ENCODE results near the gene GPC5. TPM values are rescaled to one million over a fixed set of nuclear protein-coding genes. Genes with fewer than 3 reads are reported as not detected.
"Not testable (repeated sequence)": the region's sequence is repeated elsewhere in the genome, so short reads cannot be mapped to it uniquely, and the experiment has no call there.

The GPC5 gene
- total RNA-seq, 8 experiments from 2014 or later: 0.10 to 4.1 (median 2.3) TPM; not detected in 2

GRCh38 chr13:92494915-92495314 lies 1096.5 kb downstream of the GPC5 start:
- H3K4me3 ChIP-seq: no peak overlapping the region
- no peak for ATAC-seq (replicated peaks in 6 of 8)
- H3K27ac ChIP-seq: no peak overlapping the region
- in situ Hi-C loops (cut with MboI; ENCODE audit: low pct_unique_long_range_greater_than_20kb in 2 of 9, low sequenced_read_pairs in 9 of 9, unreplicated experiment in 9 of 9): no loop called here
- 13 to 100% (median 88%) methylated on average over 1 to 2 of the region's 2 CpGs for WGBS, 10 experiments
- no peaks in the 10 kb centered on the region for H3K4me1 ChIP-seq (replicated peaks in 1 of 2)

GRCh38 chr13:92500192-92500591 lies 1101.8 kb downstream of the GPC5 start:
- in situ Hi-C loops (cut with MboI; ENCODE audit: low pct_unique_long_range_greater_than_20kb in 2 of 9, low sequenced_read_pairs in 9 of 9, unreplicated experiment in 9 of 9): no loop called here
- 0 to 100% (median 35%) methylated on average over 1 to 6 of the region's 6 CpGs; no CpG with 5 or more reads in 2 of the 10 experiments for WGBS, 10 experiments
- Histone ChIP-seq H3K27ac (no peak overlapping the region), H3K4me3 (no peak overlapping the region), H3K4me1 (replicated peaks in 1 of 2) (no peaks in the 10 kb centered on the region)
- ATAC-seq (replicated peaks in 6 of 8): no peak

- H3K27ac ChIP-seq: no peak overlapping the region
- H3K4me1 ChIP-seq (replicated peaks in 1 of 2): peaks cover 0 to 6% of the 10 kb centered on the region in 2 donors
- in situ Hi-C loops (cut with MboI; ENCODE audit: low pct_unique_long_range_greater_than_20kb in 2 of 9, low sequenced_read_pairs in 9 of 9, unreplicated experiment in 9 of 9): no loop called here
- H3K4me3 ChIP-seq: no peak overlapping the region
- WGBS, 10 experiments: 10 to 83% (median 67%) methylated on average over 1 to 2 of the region's 2 CpGs; no CpG with 5 or more reads in 5 of the 10 experiments
- ATAC-seq (replicated peaks in 6 of 8): peak in 1 of 8 experiments; percentile 44
Observed at GRCh38 chr13:92510416-92510815, 1112.0 kb downstream of the GPC5 start.

DNA sequence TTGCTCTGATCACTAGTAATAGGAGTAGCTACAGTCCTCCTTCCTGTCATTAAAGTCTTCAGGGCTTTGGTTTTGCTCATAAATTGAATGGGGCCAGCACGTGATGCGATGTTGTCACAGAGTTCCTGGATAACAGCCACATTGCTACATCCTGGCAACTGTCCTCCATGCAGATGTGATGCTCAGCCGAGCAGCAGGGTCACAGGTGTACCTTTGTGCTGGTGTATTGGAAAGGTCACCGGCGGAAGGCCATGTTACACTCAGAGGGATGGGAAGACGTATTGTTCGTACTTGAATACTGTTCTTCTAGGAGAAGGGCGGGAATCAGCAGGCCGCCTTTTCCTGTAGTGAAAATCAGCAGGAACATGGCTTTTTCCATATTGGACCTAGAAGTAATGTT lies 1114.4 kb downstream of the GPC5 start:
- peak in 2 of 8 experiments; percentile 29 to 70 for ATAC-seq (replicated peaks in 6 of 8)
- H3K4me1 ChIP-seq (replicated peaks in 1 of 2): peaks cover 0 to 6% of the 10 kb centered on the region in 2 donors
- no peak overlapping the region for H3K27ac ChIP-seq
- in situ Hi-C loops (cut with MboI; ENCODE audit: low pct_unique_long_range_greater_than_20kb in 2 of 9, low sequenced_read_pairs in 9 of 9, unreplicated experiment in 9 of 9): no loop called here
- H3K4me3 ChIP-seq: no peak overlapping the region
- 0 to 100% (median 66%) methylated on average over 1 to 8 of the region's 9 CpGs; no CpG with 5 or more reads in 4 of the 10 experiments for WGBS, 10 experiments

GRCh38 chr13:92513672-92514071 lies 1115.3 kb downstream of the GPC5 start:
- in situ Hi-C loops (cut with MboI; ENCODE audit: low pct_unique_long_range_greater_than_20kb in 2 of 9, low sequenced_read_pairs in 9 of 9, unreplicated experiment in 9 of 9): no loop called here
- no peak overlapping the region for H3K4me3 ChIP-seq
- H3K4me1 ChIP-seq (replicated peaks in 1 of 2): peaks cover 0 to 6% of the 10 kb centered on the region in 2 donors
- ATAC-seq (replicated peaks in 6 of 8): no peak
- WGBS, 10 experiments: 0 to 86% (median 0%) methylated on average over 1 of the region's 1 CpG; no CpG with 5 or more reads in 1 of the 10 experiments
- H3K27ac ChIP-seq: no peak overlapping the region

DNA sequence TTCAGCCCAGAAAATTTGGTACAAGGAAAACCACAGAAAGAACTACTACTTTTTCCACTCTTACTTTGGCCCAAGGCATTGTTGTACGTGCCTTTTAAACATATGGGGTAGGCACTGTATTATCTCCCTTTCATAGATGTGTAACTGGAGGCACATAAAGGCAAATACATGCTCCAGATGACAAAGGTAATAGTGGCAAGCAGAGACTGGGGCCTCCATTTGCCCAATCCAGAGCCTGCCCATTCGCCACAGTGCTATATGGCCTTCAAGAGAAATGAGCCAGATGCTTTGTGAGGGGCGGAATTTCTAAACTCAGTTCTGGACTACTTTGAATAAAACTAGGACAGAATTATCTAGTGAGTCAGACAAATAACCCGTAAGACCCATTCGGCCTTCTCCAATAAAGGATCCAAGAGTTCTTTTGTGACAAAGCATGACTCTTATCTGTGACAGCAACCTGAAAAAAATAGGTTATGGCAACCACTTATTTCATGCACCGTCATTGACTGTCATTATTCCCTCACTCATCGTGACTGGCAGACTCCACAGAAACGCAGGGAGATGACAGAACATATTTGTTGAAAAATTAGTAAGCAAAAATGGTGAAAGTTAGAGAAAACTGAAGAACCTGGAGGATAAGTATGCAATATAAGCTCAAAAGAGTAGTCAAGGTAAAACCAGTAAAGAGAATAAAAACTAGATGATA lies 1116.2 kb downstream of the GPC5 start:
- Histone ChIP-seq H3K27ac (no peak overlapping the region), H3K4me3 (no peak overlapping the region), H3K4me1 (replicated peaks in 1 of 2) (peaks cover 0 to 6% of the 10 kb centered on the region in 2 donors)
- 15 to 97% (median 84%) methylated on average over 1 to 8 of the region's 8 CpGs for WGBS, 10 experiments
- in situ Hi-C loops (cut with MboI; ENCODE audit: low pct_unique_long_range_greater_than_20kb in 2 of 9, low sequenced_read_pairs in 9 of 9, unreplicated experiment in 9 of 9): no loop called here
- ATAC-seq (replicated peaks in 6 of 8): no peak

GRCh38 chr13:92516878-92517277 lies 1118.5 kb downstream of the GPC5 start:
- ATAC-seq (replicated peaks in 6 of 8); H3K27ac ChIP-seq; in situ Hi-C loops (cut with MboI; ENCODE audit: low pct_unique_long_range_greater_than_20kb in 2 of 9, low sequenced_read_pairs in 9 of 9, unreplicated experiment in 9 of 9); H3K4me3 ChIP-seq; H3K4me1 ChIP-seq (replicated peaks in 1 of 2): not testable (repeated sequence)
- WGBS, 10 experiments: 0 to 100% (median 5%) methylated on average over 1 to 2 of the region's 6 CpGs; no CpG with 5 or more reads in 6 of the 10 experiments

- H3K27ac ChIP-seq; H3K4me3 ChIP-seq; H3K4me1 ChIP-seq (replicated peaks in 1 of 2); in situ Hi-C loops (cut with MboI; ENCODE audit: low pct_unique_long_range_greater_than_20kb in 2 of 9, low sequenced_read_pairs in 9 of 9, unreplicated experiment in 9 of 9); ATAC-seq (replicated peaks in 6 of 8): not testable (repeated sequence)
- WGBS, 10 experiments: no CpG with 5 or more reads among the region's 2 CpGs
Observed at GRCh38 chr13:92518622-92519021, 1120.2 kb downstream of the GPC5 start.

GRCh38 chr13:92530364-92530763 lies 1131.9 kb downstream of the GPC5 start:
- WGBS, 10 experiments: 0 to 100% (median 84%) methylated on average over 1 to 3 of the region's 3 CpGs; no CpG with 5 or more reads in 1 of the 10 experiments
- Histone ChIP-seq H3K4me1 (replicated peaks in 1 of 2) (no peaks in the 10 kb centered on the region), H3K4me3 (no peak overlapping the region), H3K27ac (no peak overlapping the region)
- in situ Hi-C loops (cut with MboI; ENCODE audit: low pct_unique_long_range_greater_than_20kb in 2 of 9, low sequenced_read_pairs in 9 of 9, unreplicated experiment in 9 of 9): no loop called here
- ATAC-seq (replicated peaks in 6 of 8): no peak

- no peak overlapping the region for H3K27ac ChIP-seq
- 0 to 100% (median 88%) methylated on average over 1 to 6 of the region's 6 CpGs; no CpG with 5 or more reads in 1 of the 10 experiments for WGBS, 10 experiments
- no peaks in the 10 kb centered on the region for H3K4me1 ChIP-seq (replicated peaks in 1 of 2)
- ATAC-seq (replicated peaks in 6 of 8): no peak
- in situ Hi-C loops (cut with MboI; ENCODE audit: low pct_unique_long_range_greater_than_20kb in 2 of 9, low sequenced_read_pairs in 9 of 9, unreplicated experiment in 9 of 9): no loop called here
- H3K4me3 ChIP-seq: no peak overlapping the region
Observed at GRCh38 chr13:92535222-92536006, 1137.0 kb downstream of the GPC5 start.

DNA sequence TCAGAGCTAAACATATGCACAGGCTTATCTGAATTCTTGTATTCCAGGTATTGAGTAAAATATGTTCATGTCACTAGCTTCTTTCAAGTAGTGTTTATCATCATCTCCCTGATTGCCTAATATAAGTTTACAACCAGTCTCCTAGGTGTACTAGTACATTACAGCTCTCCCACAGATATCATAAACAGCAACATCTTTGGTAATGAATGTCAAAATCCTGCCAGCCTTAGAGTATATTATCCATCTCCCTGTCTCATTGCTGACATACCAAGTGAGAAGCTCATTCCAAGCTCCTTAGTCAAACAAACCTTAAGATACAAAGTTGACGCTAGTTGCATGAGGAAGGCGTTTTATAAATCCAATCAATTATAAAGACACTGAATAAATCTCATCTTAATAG lies 1139.0 kb downstream of the GPC5 start:
- 0 to 100% (median 80%) methylated on average over 1 to 2 of the region's 2 CpGs; no CpG with 5 or more reads in 1 of the 10 experiments for WGBS, 10 experiments
- no peak overlapping the region for H3K4me3 ChIP-seq
- no peaks in the 10 kb centered on the region for H3K4me1 ChIP-seq (replicated peaks in 1 of 2)
- peak overlapping the region in 1 of 2 donors; percentile 7 for H3K27ac ChIP-seq
- in situ Hi-C loops (cut with MboI; ENCODE audit: low pct_unique_long_range_greater_than_20kb in 2 of 9, low sequenced_read_pairs in 9 of 9, unreplicated experiment in 9 of 9): no loop called here
- no peak for ATAC-seq (replicated peaks in 6 of 8)

- no peaks in the 10 kb centered on the region for H3K4me1 ChIP-seq (replicated peaks in 1 of 2)
- ATAC-seq (replicated peaks in 6 of 8): no peak
Observed at GRCh38 chr13:92538164-92538563, 1139.7 kb downstream of the GPC5 start.

GRCh38 chr13:92539148-92539547 lies 1140.7 kb downstream of the GPC5 start:
- 33 to 100% (median 68%) methylated on average over 1 to 4 of the region's 4 CpGs; no CpG with 5 or more reads in 1 of the 10 experiments for WGBS, 10 experiments
- H3K4me1 ChIP-seq (replicated peaks in 1 of 2); in situ Hi-C loops (cut with MboI; ENCODE audit: low pct_unique_long_range_greater_than_20kb in 2 of 9, low sequenced_read_pairs in 9 of 9, unreplicated experiment in 9 of 9); H3K27ac ChIP-seq; H3K4me3 ChIP-seq; ATAC-seq (replicated peaks in 6 of 8): not testable (repeated sequence)

More at GRCh38 chr13:92538164-92538563, 1139.7 kb downstream of the GPC5 start:
- 11 to 100% (median 83%) methylated on average over 2 to 3 of the region's 3 CpGs for WGBS, 10 experiments
- no peak overlapping the region for H3K4me3 ChIP-seq
- H3K27ac ChIP-seq: no peak overlapping the region
- in situ Hi-C loops (cut with MboI; ENCODE audit: low pct_unique_long_range_greater_than_20kb in 2 of 9, low sequenced_read_pairs in 9 of 9, unreplicated experiment in 9 of 9): no loop called here

All from motor neuron (in vitro differentiated cells).